D721Med (cell line): ENCODE results near the gene C1QTNF6.

Experiments
- DNase-seq: peaks from one replicate; pipeline ENCODE4 v3.0.0; 2011; ENCODE audit warnings: low spot score; ENCODE audit not compliant: insufficient read length
- FAIRE-seq: peaks from 2 replicates; lab custom pipeline; 2011; peaks lifted over from hg19 to GRCh38; lab: Jason Lieb, UNC
- CTCF ChIP-seq: IDR thresholded peaks from 2 replicates; pipeline ENCODE4 v1.5.1; 2012; ENCODE audit warnings: mild to moderate bottlenecking, control low read depth; ENCODE audit not compliant: insufficient read depth; ENCODE audit errors: missing control alignments

The C1QTNF6 gene

DNA sequence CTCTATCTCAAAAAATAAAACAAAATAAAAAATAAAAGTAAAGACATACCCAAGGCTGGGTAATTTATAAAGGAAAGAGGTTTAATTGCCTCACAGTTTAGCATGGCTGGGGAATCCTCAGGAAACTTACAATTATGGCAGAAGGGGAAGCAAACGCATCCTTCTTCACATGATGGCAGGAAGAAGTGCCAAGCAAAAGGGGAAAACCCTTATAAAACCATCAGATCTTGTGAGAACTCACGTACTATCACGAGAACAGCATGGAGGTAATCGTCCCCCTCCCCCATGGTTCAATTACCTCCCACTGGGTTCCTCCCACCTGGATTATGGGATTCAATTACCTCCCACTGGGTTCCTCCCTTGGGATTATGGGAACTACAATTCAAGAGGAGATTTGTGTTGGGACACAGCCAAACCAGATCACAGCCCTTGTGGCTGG, 32.5 kb upstream of the C1QTNF6 start:
- FAIRE-seq = no peak
- DNase-seq = no peak
- TF ChIP-seq CTCF = no peak

DNA sequence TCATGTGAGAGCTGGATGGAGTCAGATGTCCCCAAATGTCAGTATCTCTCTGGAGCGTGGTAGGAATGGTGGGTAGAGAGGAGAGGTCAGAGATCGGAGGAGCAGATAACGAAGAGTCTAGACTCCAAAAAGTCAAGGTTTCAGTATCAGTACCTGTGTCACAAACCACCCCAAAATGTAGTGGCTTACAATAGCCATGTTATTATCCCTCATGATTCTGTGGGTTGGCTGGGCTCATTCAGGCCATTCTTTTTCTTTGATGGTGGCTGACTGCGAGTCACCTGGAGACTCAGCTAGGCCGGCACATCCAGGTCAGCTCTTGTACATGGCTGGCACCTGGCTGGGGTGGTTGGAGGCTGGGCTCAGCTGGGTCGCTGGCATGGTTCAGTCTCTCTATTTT, 31.5 kb upstream of the C1QTNF6 start:
- DNase-seq (no peak), FAIRE-seq (no peak)
- TF ChIP-seq CTCF = no peak

- DNase-seq = no peak
- no peak for FAIRE-seq
- no peak for TF ChIP-seq CTCF
These were observed 30.8 kb upstream of the C1QTNF6 start for GRCh38 chr22:37218771-37219411.

DNA sequence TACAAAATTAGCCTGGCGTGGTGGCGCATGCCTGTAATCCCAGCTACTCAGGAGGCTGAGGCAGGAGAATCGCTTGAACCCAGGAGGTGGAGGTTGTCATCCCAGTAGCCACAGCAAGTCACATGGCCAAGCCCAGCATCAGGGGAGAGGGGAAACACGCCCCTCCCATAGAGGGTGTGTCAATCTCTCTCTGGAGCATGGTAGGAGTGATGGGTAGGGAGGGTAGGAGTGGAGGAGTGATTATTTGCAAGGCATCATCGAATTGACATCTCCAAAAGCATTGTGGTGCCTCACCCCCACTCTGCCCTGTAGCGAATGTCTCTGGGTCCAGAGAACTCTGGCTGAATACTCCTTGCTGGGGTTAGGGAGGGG, 30.3 kb upstream of the C1QTNF6 start:
- TF ChIP-seq CTCF = no peak
- DNase-seq (no peak), FAIRE-seq (no peak)

GRCh38 chr22:37215890-37216289, 27.8 kb upstream of the C1QTNF6 start:
- FAIRE-seq = no peak
- TF ChIP-seq CTCF = no peak
- DNase-seq = no peak

- DNase-seq (no peak), FAIRE-seq (no peak)
- no peak for TF ChIP-seq CTCF
These were observed 26.6 kb upstream of the C1QTNF6 start for GRCh38 chr22:37214731-37215030.

- FAIRE-seq = no peak
- no peak for DNase-seq
- no peak for TF ChIP-seq CTCF
These were observed 26.1 kb upstream of the C1QTNF6 start for GRCh38 chr22:37213941-37214730.
